SK-N-SH treated with all-trans-retinoic acid at 6 μM for 48 hours (cell line): ENCODE data around the gene CNOT6L.

Source experiments
- ATAC-seq: fragments of 200-7000 bp; cut with Tn5 transposase; 3 replicates; pipeline ENCODE4 v1.9.1; 2020; ENCODE audit warnings: mild to moderate bottlenecking, moderate library complexity
- ARNTL ChIP-seq: fragments of 450-650 bp; formaldehyde crosslinking; IDR thresholded peaks from 2 replicates; pipeline ENCODE4 v1.5.0; 2020; ENCODE audit warnings: low read depth, mild to moderate bottlenecking, moderate library complexity, borderline replicate concordance
- BACH2 ChIP-seq: fragments of 250-450 bp; sonication (Bioruptor Pico); IDR thresholded peaks from 2 replicates; pipeline ENCODE4 v1.9.0; 2021; ENCODE audit warnings: mild to moderate bottlenecking, borderline replicate concordance
- CSDC2 ChIP-seq: fragments of 250-450 bp; sonication (Bioruptor Pico); IDR thresholded peaks from 2 replicates; pipeline ENCODE4 v1.5.0; 2020; ENCODE audit warnings: mild to moderate bottlenecking, moderate library complexity
- ESRRG ChIP-seq: fragments of 250-450 bp; sonication (Bioruptor Pico); IDR thresholded peaks from 2 replicates; pipeline ENCODE4 v1.6.1; 2021; ENCODE audit warnings: mild to moderate bottlenecking
- GLIS3 ChIP-seq: fragments of 250-450 bp; sonication (Bioruptor Pico); IDR thresholded peaks from 2 replicates; pipeline ENCODE4 v1.5.0; 2020; ENCODE audit warnings: mild to moderate bottlenecking, moderate library complexity
- ISL1 ChIP-seq: fragments of 250-450 bp; sonication (Bioruptor Pico); IDR thresholded peaks from 2 replicates; pipeline ENCODE4 v2.1.2; 2022; ENCODE audit warnings: mild to moderate bottlenecking, moderate library complexity
- OSR1 ChIP-seq: fragments of 250-450 bp; sonication (Bioruptor Pico); IDR thresholded peaks from 2 replicates; pipeline ENCODE4 v1.8.0; 2022; ENCODE audit warnings: moderate library complexity, mild to moderate bottlenecking, inconsistent platforms
- PATZ1 ChIP-seq: fragments of 250-450 bp; sonication (Bioruptor Pico); IDR thresholded peaks from 2 replicates; pipeline ENCODE4 v1.8.0; 2020; ENCODE audit warnings: mild to moderate bottlenecking, moderate library complexity, borderline replicate concordance
- POU6F1 ChIP-seq: fragments of 250-450 bp; sonication (Bioruptor Pico); IDR thresholded peaks from 2 replicates; pipeline ENCODE4 v1.8.0; 2021; ENCODE audit warnings: low read depth, mild to moderate bottlenecking, moderate library complexity, borderline replicate concordance
- PPARA ChIP-seq: fragments of 250-450 bp; sonication (Bioruptor Pico); IDR thresholded peaks from 2 replicates; pipeline ENCODE4 v1.5.0; 2020; ENCODE audit warnings: mild to moderate bottlenecking, borderline replicate concordance
- RARB ChIP-seq: fragments of 250-450 bp; sonication (Bioruptor Pico); IDR thresholded peaks from 2 replicates; pipeline ENCODE4 v1.8.0; 2021; ENCODE audit warnings: mild to moderate bottlenecking, moderate library complexity
- SNAI2 ChIP-seq: fragments of 250-450 bp; sonication (Bioruptor Pico); IDR thresholded peaks from 2 replicates; pipeline ENCODE4 v1.5.0; 2020; ENCODE audit warnings: mild to moderate bottlenecking, moderate library complexity
- TCF4 ChIP-seq: fragments of 250-450 bp; sonication (Bioruptor Pico); IDR thresholded peaks from 2 replicates; pipeline ENCODE4 v1.8.0; 2021; ENCODE audit warnings: mild to moderate bottlenecking, moderate library complexity, borderline replicate concordance
- TOX ChIP-seq: fragments of 250-450 bp; sonication (Bioruptor Pico); IDR thresholded peaks from 2 replicates; pipeline ENCODE4 v1.8.0; 2021; ENCODE audit warnings: mild to moderate bottlenecking, moderate library complexity, borderline replicate concordance
- ZC3H10 ChIP-seq: fragments of 250-450 bp; sonication (Bioruptor Pico); IDR thresholded peaks from 2 replicates; pipeline ENCODE4 v1.5.1; 2021; ENCODE audit warnings: mild to moderate bottlenecking, moderate library complexity
- ZFP3 ChIP-seq: fragments of 250-450 bp; sonication (Bioruptor Pico); IDR thresholded peaks from 2 replicates; pipeline ENCODE4 v1.5.0; 2020; ENCODE audit warnings: mild to moderate bottlenecking, moderate library complexity
- ZNF565 ChIP-seq: fragments of 450-650 bp; formaldehyde crosslinking; conservative IDR thresholded peaks from 2 replicates; pipeline ENCODE4 v1.5.0; 2020; ENCODE audit warnings: low read depth, mild to moderate bottlenecking, moderate library complexity
- ZNF70 ChIP-seq: fragments of 450-650 bp; formaldehyde crosslinking; IDR thresholded peaks from 2 replicates; pipeline ENCODE4 v1.5.0; 2020; ENCODE audit warnings: mild to moderate bottlenecking, moderate library complexity
- ZNF8 ChIP-seq: fragments of 450-650 bp; formaldehyde crosslinking; IDR thresholded peaks from 2 replicates; pipeline ENCODE4 v1.5.0; 2020; ENCODE audit warnings: mild to moderate bottlenecking, moderate library complexity
- TF ChIP-seq, protein P1 (sequence below): fragments of 250-450 bp; sonication (Bioruptor Pico); IDR thresholded peaks from 2 replicates; pipeline ENCODE4 v1.5.0; 2020; ENCODE audit warnings: mild to moderate bottlenecking, moderate library complexity
- TF ChIP-seq, protein P2 (sequence below): fragments of 250-450 bp; sonication (Bioruptor Pico); IDR thresholded peaks from 2 replicates; pipeline ENCODE4 v1.5.1; 2021; ENCODE audit warnings: mild to moderate bottlenecking, moderate library complexity

The CNOT6L gene

GRCh38 chr4:77817304-77818072 lies 1.7 kb downstream of the CNOT6L start:
- no peak for ATAC-seq
- TF ChIP-seq ARNTL (CRISPR knock-in tag): no peak
- TF ChIP-seq ESRRG (CRISPR knock-in tag): no peak
- TF ChIP-seq ZNF565 (CRISPR knock-in tag): no peak
- TF ChIP-seq ZFP3 (CRISPR knock-in tag): no peak
- TF ChIP-seq BACH2 (CRISPR knock-in tag): no peak
- TF ChIP-seq POU6F1 (CRISPR knock-in tag): no peak
- TF ChIP-seq, protein P1, sequence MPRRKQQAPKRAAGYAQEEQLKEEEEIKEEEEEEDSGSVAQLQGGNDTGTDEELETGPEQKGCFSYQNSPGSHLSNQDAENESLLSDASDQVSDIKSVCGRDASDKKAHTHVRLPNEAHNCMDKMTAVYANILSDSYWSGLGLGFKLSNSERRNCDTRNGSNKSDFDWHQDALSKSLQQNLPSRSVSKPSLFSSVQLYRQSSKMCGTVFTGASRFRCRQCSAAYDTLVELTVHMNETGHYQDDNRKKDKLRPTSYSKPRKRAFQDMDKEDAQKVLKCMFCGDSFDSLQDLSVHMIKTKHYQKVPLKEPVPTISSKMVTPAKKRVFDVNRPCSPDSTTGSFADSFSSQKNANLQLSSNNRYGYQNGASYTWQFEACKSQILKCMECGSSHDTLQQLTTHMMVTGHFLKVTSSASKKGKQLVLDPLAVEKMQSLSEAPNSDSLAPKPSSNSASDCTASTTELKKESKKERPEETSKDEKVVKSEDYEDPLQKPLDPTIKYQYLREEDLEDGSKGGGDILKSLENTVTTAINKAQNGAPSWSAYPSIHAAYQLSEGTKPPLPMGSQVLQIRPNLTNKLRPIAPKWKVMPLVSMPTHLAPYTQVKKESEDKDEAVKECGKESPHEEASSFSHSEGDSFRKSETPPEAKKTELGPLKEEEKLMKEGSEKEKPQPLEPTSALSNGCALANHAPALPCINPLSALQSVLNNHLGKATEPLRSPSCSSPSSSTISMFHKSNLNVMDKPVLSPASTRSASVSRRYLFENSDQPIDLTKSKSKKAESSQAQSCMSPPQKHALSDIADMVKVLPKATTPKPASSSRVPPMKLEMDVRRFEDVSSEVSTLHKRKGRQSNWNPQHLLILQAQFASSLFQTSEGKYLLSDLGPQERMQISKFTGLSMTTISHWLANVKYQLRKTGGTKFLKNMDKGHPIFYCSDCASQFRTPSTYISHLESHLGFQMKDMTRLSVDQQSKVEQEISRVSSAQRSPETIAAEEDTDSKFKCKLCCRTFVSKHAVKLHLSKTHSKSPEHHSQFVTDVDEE (CRISPR knock-in tag): no peak
- TF ChIP-seq GLIS3: no peak
- TF ChIP-seq, protein P2, sequence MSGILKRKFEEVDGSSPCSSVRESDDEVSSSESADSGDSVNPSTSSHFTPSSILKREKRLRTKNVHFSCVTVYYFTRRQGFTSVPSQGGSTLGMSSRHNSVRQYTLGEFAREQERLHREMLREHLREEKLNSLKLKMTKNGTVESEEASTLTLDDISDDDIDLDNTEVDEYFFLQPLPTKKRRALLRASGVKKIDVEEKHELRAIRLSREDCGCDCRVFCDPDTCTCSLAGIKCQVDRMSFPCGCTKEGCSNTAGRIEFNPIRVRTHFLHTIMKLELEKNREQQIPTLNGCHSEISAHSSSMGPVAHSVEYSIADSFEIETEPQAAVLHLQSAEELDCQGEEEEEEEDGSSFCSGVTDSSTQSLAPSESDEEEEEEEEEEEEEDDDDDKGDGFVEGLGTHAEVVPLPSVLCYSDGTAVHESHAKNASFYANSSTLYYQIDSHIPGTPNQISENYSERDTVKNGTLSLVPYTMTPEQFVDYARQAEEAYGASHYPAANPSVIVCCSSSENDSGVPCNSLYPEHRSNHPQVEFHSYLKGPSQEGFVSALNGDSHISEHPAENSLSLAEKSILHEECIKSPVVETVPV (CRISPR knock-in tag): no peak
- TF ChIP-seq ZNF70: no peak
- TF ChIP-seq ISL1 (CRISPR knock-in tag): no peak
- TF ChIP-seq ZNF8 (CRISPR knock-in tag): no peak
- no peak for TF ChIP-seq RARB (CRISPR knock-in tag)

DNA sequence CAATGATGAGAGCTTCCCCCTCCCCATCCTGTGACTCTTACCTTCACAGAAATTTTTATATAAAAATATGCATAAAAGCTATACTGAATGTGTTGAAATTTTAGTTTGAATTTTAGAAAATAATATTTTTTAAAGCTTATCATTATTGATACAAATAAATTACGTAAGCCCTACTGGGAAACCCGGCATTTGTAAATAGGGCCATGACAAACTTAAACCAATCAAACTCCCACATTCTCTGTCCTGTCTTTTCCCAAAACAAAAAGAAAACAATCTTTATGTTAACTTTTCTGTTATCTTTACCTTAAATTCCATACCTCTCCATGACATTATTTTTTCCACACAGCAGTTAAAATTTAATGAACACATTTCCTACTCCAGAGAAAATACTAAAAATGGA lies 2.6 kb downstream of the CNOT6L start:
- TF ChIP-seq BACH2 (CRISPR knock-in tag) (no peak), ZC3H10 (CRISPR knock-in tag) (no peak), ZFP3 (CRISPR knock-in tag) (no peak), PPARA (CRISPR knock-in tag) (no peak), CSDC2 (CRISPR knock-in tag) (no peak), GLIS3 (no peak), ZNF70 (no peak), TCF4 (CRISPR knock-in tag) (no peak), ISL1 (CRISPR knock-in tag) (no peak), OSR1 (CRISPR knock-in tag) (no peak), ESRRG (CRISPR knock-in tag) (no peak), TOX (CRISPR knock-in tag) (no peak), POU6F1 (CRISPR knock-in tag) (no peak), ZNF8 (CRISPR knock-in tag) (no peak), PATZ1 (CRISPR knock-in tag) (no peak), RARB (CRISPR knock-in tag) (no peak), ZNF565 (CRISPR knock-in tag) (no peak), SNAI2 (CRISPR knock-in tag) (no peak)
- TF ChIP-seq, protein P1 (CRISPR knock-in tag): no peak
- TF ChIP-seq, protein P2 (CRISPR knock-in tag): no peak

More for the DNA sequence above, 2.6 kb downstream of the CNOT6L start:
- no peak for ATAC-seq
